Measurements from ENCODE around the gene ABHD14A.

ABHD14A gene

DNA sequence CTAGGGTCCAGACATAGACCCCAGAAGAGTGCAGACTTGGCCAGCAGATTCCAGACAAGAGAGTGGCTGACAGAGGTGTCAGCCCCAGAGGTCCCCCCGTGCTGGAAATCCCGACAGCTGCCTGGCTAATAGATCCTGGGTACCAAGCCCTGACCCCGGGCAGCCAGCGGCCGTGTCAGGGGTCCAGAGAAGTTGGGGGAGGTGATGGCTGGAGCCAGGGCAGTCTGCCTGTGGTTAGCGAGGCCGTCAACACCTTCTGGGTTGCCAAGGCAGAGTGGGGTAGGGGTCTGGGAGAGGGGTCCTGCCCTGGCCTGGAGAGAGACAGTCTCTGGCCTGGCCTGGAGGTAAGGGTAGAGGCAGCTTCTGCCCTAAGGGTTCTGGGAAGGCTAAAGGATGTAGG is 45.9 kb downstream of the ABHD14A start:
- no peak for DNase-seq

- peak; percentile 35 for DNase-seq
Observed at GRCh38 chr3:52021489-52022268, 46.8 kb downstream of the ABHD14A start.

- DNase-seq = peak; percentile 38
Observed at GRCh38 chr3:52022323-52023100, 47.6 kb downstream of the ABHD14A start.

DNA sequence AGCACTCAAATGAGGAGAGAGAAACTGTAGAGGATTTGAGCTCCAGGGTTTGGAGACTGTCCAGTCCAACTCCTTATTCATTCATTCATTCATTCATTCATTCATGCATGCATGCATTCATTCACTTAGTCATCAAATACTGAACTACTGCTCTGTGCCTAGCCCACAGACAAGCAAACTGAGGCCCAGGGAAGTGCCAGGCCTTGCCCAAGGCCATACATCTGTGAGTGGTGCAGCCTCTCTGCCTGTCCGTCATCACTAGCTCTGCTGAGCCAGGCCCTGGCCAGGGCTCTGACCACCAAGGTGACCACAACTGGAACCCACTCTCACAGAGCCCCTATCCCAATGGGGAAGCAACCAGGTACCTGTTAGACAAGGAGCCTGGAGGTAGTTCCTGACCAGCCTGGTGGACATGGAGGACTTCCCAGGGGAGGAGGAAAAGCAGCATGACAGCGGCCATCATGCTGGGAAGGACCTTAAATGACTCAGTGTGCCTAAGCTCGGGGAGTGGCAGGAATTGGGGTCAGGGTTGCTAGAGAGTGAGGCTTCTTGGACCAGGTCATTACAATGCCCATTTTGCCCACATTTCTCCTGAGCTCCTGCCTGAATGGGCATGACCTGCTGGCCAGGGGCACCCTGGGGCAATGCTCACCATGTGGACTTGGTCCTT is 48.4 kb downstream of the ABHD14A start:
- DNase-seq = no peak

DNA sequence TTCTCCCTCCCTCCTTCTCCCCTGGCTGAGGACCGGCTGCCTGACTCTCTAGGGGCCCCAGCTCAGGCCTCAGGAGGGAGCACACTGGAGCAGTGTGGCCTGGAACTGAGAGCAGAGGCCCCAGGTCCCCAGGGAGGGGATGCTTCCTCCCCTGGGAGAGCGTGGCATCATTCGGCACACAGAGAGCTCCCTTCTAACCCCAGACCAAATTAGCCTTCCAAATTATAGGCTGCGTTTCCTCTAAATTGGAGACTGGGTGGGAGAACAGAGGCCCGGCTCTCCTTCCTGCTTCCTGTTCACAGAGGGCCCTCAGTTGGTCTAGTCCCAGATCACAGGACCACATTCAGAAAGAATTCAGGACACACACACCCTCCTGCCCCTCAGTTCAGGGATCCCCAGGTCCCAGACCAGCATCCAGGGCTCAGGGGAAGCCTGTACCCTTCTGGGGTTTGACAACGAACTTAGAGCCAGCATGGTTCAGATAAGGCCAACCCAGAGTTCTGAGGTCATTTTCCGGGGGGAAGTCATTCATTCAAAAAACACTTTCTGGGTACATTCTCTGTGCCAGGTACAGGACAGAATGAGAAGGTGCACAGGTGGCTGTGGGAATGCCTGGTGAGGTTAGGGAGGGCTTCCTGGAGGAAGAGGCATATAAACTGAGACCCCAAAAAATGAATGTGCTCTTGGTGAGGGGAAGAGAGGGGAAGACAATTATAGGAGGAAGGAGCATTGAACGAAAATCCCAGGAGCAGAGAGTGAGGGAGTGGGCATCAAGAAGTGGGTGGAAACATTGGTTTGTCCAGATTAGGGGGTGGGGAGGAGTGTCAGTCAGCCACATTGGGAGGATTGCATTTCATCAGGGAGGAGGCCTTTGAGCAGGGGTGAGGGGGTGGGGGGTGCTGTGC is 49.2 kb downstream of the ABHD14A start:
- DNase-seq = no peak

GRCh38 chr3:52024765-52025452 is 50.0 kb downstream of the ABHD14A start:
- DNase-seq = no peak

GRCh38 chr3:52025453-52025852 is 50.6 kb downstream of the ABHD14A start:
- DNase-seq = peak; percentile 34

DNA sequence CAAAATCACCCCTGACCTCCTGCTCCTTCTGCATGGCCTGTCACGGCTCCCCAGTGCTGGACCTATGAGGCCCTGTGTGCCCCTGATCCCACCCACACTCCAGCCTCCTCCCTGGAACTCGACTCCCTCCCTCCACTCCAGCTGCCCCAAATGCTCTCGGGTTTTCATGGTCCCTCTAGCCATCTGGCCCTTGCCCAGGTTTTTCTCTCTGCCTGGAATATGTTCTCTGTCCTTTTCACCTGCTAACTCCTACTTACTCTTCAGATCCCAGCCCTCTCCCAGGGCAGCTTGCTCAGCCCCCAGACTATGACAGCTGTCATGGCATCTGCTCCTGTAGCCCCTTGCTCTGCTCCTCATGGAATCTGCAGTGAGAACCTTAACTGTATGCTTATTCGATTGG is 51.2 kb downstream of the ABHD14A start:
- no peak for DNase-seq

DNA sequence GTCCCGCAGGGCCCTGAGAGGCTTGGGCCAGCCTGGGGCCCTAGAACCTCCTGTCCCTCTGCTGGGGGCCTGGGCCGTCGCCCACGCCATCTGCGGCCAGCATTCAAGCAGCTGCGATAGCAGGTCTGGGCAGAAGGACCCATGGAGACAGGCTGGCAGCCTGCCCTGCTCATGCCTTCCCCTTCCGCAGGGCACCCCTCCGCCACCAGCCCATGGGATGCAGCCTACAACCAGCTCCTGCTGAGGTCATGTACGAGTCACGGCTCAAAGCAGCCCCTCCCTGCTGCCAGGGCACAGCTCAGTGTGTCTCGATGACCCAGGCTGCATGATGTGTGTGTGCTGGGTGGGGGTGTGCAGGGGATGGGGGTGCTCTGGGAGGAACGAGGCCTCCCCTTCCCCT is 53.7 kb downstream of the ABHD14A start:
- DNase-seq = no peak

DNA sequence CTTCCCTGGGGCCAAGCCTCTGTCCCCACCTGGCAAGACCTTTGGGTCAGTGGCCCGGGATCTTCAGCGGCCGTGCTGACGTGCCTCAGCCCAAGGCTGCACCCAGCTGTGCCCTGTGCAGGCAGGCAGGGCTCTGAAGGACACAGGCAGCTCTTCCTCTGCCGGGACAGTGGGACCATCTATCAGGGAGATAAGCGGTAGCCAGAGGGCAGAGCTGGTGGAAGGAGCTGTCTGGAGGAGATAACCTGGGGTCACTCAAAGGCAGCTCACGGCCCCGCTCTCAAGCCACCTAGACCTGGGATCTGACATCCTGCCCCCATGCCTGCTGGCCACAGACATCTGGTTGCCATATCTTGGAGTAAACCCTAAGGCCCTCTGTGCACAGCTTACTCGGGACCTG is 54.2 kb downstream of the ABHD14A start:
- no peak for DNase-seq

DNA sequence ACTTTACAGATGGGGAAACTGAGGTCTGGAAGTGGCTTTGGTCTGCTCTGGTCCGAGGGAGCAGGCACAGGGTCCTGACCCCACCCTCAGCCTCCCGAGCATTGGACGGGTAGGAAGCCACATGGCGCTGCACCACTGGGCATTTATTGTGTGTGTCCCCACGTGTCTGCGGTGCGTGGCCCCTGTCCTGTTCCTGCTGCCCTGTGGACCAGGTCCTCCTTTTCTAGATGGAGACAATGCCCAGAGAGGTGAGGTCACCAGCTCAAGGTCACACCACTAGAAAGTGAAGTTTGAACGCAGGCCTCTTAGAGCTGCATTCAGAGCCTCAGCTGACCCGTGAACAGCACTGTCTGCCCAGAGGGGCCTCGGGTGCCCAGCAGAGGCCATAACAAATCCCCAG is 54.7 kb downstream of the ABHD14A start:
- no peak for DNase-seq

All from fibroblast of skin of scalp (primary cell).